Lower leg skin (tissue), 4 donors: ENCODE measurements around the gene IDH2. TPM values are rescaled to one million over a fixed set of nuclear protein-coding genes. Genes with fewer than 3 reads are reported as not detected.

ENCODE experiments used
- DNase-seq, 2 donors: peaks; one replicate each; pipeline ENCODE4 v3.0.0-alpha.2; 2019; ENCODE audit warnings: low spot score in 2 of 2
- H3K4me3 ChIP-seq: fragments of 200-600 bp; sonication (generic); 2 replicates; pipeline ENCODE4 v1.5.1; 2017; ENCODE audit warnings: mild to moderate bottlenecking, low read depth; ENCODE audit not compliant: poor library complexity, severe bottlenecking
- CTCF ChIP-seq, 3 donors: fragments of 450-650 bp; IDR thresholded peaks; one replicate each; pipeline ENCODE4 v1.5.1; 2016; ENCODE audit warnings: antibody characterized with exemption in 3 of 3, mild to moderate bottlenecking in 3 of 3, moderate library complexity in 2 of 3
- POLR2A ChIP-seq, 2 donors: fragments of 450-650 bp; IDR thresholded peaks; one replicate each; pipeline ENCODE4 v1.6.1; 2016 to 2017; ENCODE audit warnings: antibody characterized with exemption in 2 of 2, mild to moderate bottlenecking in 1 of 2, moderate library complexity in 1 of 2
- WGBS, 2 donors: methylation state at CpG; one replicate each; pipeline ENCODE4 v1.1.5; 2018; 5-methylcytosine and 5-hydroxymethylcytosine counted together
- intact Hi-C: fragments of 100-400 bp; cut with DNase I; formaldehyde crosslinking; loops from one replicate; pipeline ENCODE4 v1.15.0; 2023; ENCODE audit warnings: low total_unique reads
- total RNA-seq, 4 donors: library from RNA; depleted of rRNA; stranded (reverse); fragments of >200 nt; gene quantifications; one replicate each; pipeline ENCODE4 v1.1.0, GENCODE V29; 2016

IDH2 gene
- total RNA-seq, 4 donors from 2014 or later, result 49.2 to 136 (median 86.3) TPM

GRCh38 chr15:90083954-90084607, 18.2 kb downstream of the IDH2 start:
- H3K4me3 ChIP-seq, result no peak overlapping the region
- DNase-seq, result no peak
- TF ChIP-seq CTCF (IDR thresholded peaks at IDR 0.05) (no peak), POLR2A (IDR thresholded peaks at IDR 0.05) (no peak)
- intact Hi-C loops, result loop anchor here (5.0 kb wide), 1 partner anchor 187 kb away; no protein-coding TSS in a partner anchor
- 82 to 84% methylated on average over 13 to 14 of the region's 14 CpGs for WGBS, 2 donors

GRCh38 chr15:90083419-90083818, 18.8 kb downstream of the IDH2 start:
- no peak overlapping the region for H3K4me3 ChIP-seq
- TF ChIP-seq POLR2A (IDR thresholded peaks at IDR 0.05) (no peak), CTCF (IDR thresholded peaks at IDR 0.05) (no peak)
- WGBS, 2 donors, result 94 to 98% methylated on average over 5 of the region's 5 CpGs
- DNase-seq, result no peak
- intact Hi-C loops, result loop anchor here (5.0 kb wide), 1 partner anchor 186 kb away; no protein-coding TSS in a partner anchor

GRCh38 chr15:90082140-90082715, 20.0 kb downstream of the IDH2 start:
- no peak for TF ChIP-seq POLR2A (IDR thresholded peaks at IDR 0.05)
- no peak for TF ChIP-seq CTCF (IDR thresholded peaks at IDR 0.05)
- intact Hi-C loops, result loop anchor here (5.0 kb wide), 1 partner anchor 185 kb away; no protein-coding TSS in a partner anchor
- 24 to 26% methylated on average over 9 of the region's 9 CpGs for WGBS, 2 donors
- no peak for DNase-seq
- H3K4me3 ChIP-seq, result no peak overlapping the region

GRCh38 chr15:90080818-90081393, 21.4 kb downstream of the IDH2 start:
- intact Hi-C loops, result loop anchor here (5.0 kb wide), 1 partner anchor 184 kb away; no protein-coding TSS in a partner anchor
- no peak overlapping the region for H3K4me3 ChIP-seq
- TF ChIP-seq CTCF (IDR thresholded peaks at IDR 0.05) (no peak), POLR2A (IDR thresholded peaks at IDR 0.05) (no peak)
- DNase-seq, result no peak
- WGBS, 2 donors, result 81 to 92% methylated on average over 11 of the region's 11 CpGs

- DNase-seq, result no peak
- 85 to 87% methylated on average over 9 of the region's 9 CpGs for WGBS, 2 donors
- intact Hi-C loops, result loop anchor here (5.0 kb wide), 1 partner anchor 183 kb away; no protein-coding TSS in a partner anchor
- TF ChIP-seq POLR2A (IDR thresholded peaks at IDR 0.05) (no peak), CTCF (IDR thresholded peaks at IDR 0.05) (no peak)
- no peak overlapping the region for H3K4me3 ChIP-seq
Measured at GRCh38 chr15:90080458-90080755, 21.9 kb downstream of the IDH2 start.
